K562 (cell line): Measurements from ENCODE around the gene ZNF285. TPM values are rescaled to one million over a fixed set of nuclear protein-coding genes. Genes with fewer than 3 reads are reported as not detected.

Experiments
- AFF1 ChIP-seq, 2 experiments: fragments of 450-650 bp; IDR thresholded peaks; 2 replicates each; pipeline ENCODE4 v1.6.1; 2018; ENCODE audit warnings: mild to moderate bottlenecking in 2 of 2, low read depth in 1 of 2; ENCODE audit not compliant: partially characterized antibody in 2 of 2
- BRF1 ChIP-seq: IDR thresholded peaks from 3 replicates; pipeline ENCODE4 v1.6.1; 2011; ENCODE audit warnings: borderline replicate concordance, mild to moderate bottlenecking; ENCODE audit not compliant: insufficient read length; ENCODE audit errors: extremely low read depth
- ELF1 ChIP-seq: fragments of 200-800 bp; sonication (Bioruptor generic); IDR thresholded peaks from 2 replicates; pipeline ENCODE4 v1.6.1; 2016; ENCODE audit warnings: missing genetic modification characterization, missing compliant biosample characterization
- HCFC1 ChIP-seq: IDR thresholded peaks from 2 replicates; pipeline ENCODE4 v1.6.1; 2012; ENCODE audit warnings: low read depth, low read length, improper control_type of control experiment
- MEF2A ChIP-seq: IDR thresholded peaks from 2 replicates; pipeline ENCODE4 v1.6.1; 2011; ENCODE audit warnings: low read depth, mild to moderate bottlenecking, low read length, moderate library complexity; ENCODE audit not compliant: control insufficient read depth
- MTA2 ChIP-seq: fragments of 450-650 bp; IDR thresholded peaks from 2 replicates; pipeline ENCODE4 v1.6.1; 2016; ENCODE audit warnings: low read depth
- NR2C2 ChIP-seq, 2 experiments: fragments of 200-800 bp in 1 of 2; sonication (Bioruptor generic) in 1 of 2; sonication (generic) in 1 of 2; formaldehyde crosslinking in 1 of 2; IDR thresholded peaks; 2 replicates each; pipeline versions ENCODE4 v1.6.1 to v1.8.0; 2016 to 2022; ENCODE audit warnings: mild to moderate bottlenecking in 1 of 2, missing compliant biosample characterization in 1 of 2, missing genetic modification characterization in 1 of 2, missing genetic modification reagents in 1 of 2
- NUFIP1 ChIP-seq: fragments of 450-650 bp; IDR thresholded peaks from 2 replicates; pipeline ENCODE4 v1.6.1; 2018; ENCODE audit not compliant: partially characterized antibody
- XRCC3 ChIP-seq: fragments of 450-650 bp; IDR thresholded peaks from 2 replicates; pipeline ENCODE4 v1.6.1; 2017; ENCODE audit warnings: mild to moderate bottlenecking, moderate library complexity
- ZNF655 ChIP-seq: fragments of 250-450 bp; sonication (Bioruptor Pico); IDR thresholded peaks from 2 replicates; pipeline ENCODE4 v1.5.0; 2021
- polyA plus RNA-seq, 8 experiments: library from polyadenylated mRNA; depleted of rRNA in 4 of 8; stranded (reverse) in 5 of 8; unstranded in 3 of 8; fragments of >200 nt; fragmentation: Nextera tagmentation in 2 of 8; fragmentation: Illumina TruSeq in 1 of 8; extraction: Ambion mirVana in 2 of 8; extraction: Trizol in 1 of 8; gene quantifications; 2 replicates each; pipeline versions ENCODE4 v1.2.1 to v1.2.3, GENCODE V29; 2011 to 2014; ENCODE audit warnings: inconsistent platforms in 1 of 8, missing spikeins in 1 of 8
- total RNA-seq, 7 experiments: library from RNA; depleted of rRNA in 6 of 7; stranded (reverse); fragments of >200 nt in 6 of 7; fragmentation: Illumina TruSeq in 2 of 7; extraction: Trizol in 2 of 7; gene quantifications; 2 replicates each; pipeline versions ENCODE4 v1.2.1 to v1.2.3, GENCODE V29; 2011 to 2021; ENCODE audit warnings: low replicate concordance in 1 of 7

The ZNF285 gene
- total and polyA plus RNA-seq, 9 of the 15 experiments (the other 6 are each of a cell fraction or from before 2014, with no cell fraction given) = 0.14 to 1.1 (median 0.50) TPM

- TF ChIP-seq AFF1 (IDR thresholded peaks at IDR 0.05; ENCODE audit: low read depth in 1 of 2, partially characterized antibody in 2 of 2) = peak in 1 of 2 experiments; percentile 80
- peak; percentile 81 for TF ChIP-seq ELF1 (tag)
- no peak for TF ChIP-seq ZNF655 (CRISPR knock-in tag)
- no peak for TF ChIP-seq MEF2A
- TF ChIP-seq MTA2 = no peak
- peak; percentile 79 for TF ChIP-seq HCFC1
- TF ChIP-seq XRCC3 = no peak
- no peak for TF ChIP-seq NR2C2 (CRISPR knock-in tag; IDR thresholded peaks at IDR 0.05)
- TF ChIP-seq NR2C2 (tag; IDR thresholded peaks at IDR 0.05) = peak; percentile 98
- no peak for TF ChIP-seq NUFIP1
- TF ChIP-seq BRF1 = no peak
Observed at GRCh38 chr19:44401139-44402115, at the start of gene ZNF285 (continued).
